KMS-11 (cell line): ENCODE measurements around the gene ZNF526.

Experiments
- H2AFZ ChIP-seq: fragments of 200-600 bp; sonication (generic); 2 replicates; pipeline ENCODE4 v1.6.1; 2016; ENCODE audit warnings: antibody characterized with exemption, mixed run types, low read depth
- H3K27ac ChIP-seq: fragments of 200-600 bp; sonication (generic); 2 replicates; pipeline ENCODE4 v1.6.1; 2016; ENCODE audit warnings: mild to moderate bottlenecking, mixed run types
- H3K27me3 ChIP-seq: fragments of 200-600 bp; sonication (generic); 2 replicates; pipeline ENCODE4 v1.6.1; 2017; ENCODE audit warnings: mild to moderate bottlenecking, low read depth, mixed run types, moderate library complexity; ENCODE audit not compliant: insufficient read depth
- H3K36me3 ChIP-seq: fragments of 200-600 bp; sonication (generic); 2 replicates; pipeline ENCODE4 v1.6.1; 2017; ENCODE audit warnings: mild to moderate bottlenecking, mixed run types; ENCODE audit not compliant: insufficient read depth
- H3K4me1 ChIP-seq: fragments of 200-600 bp; sonication (generic); 2 replicates; pipeline ENCODE4 v1.6.1; 2016; ENCODE audit warnings: mild to moderate bottlenecking, low read depth, mixed run types; ENCODE audit not compliant: poor library complexity, severe bottlenecking
- H3K4me2 ChIP-seq: fragments of 200-600 bp; sonication (generic); 2 replicates; pipeline ENCODE4 v1.7.0; 2016; ENCODE audit warnings: mild to moderate bottlenecking, mixed run types
- H3K4me3 ChIP-seq: fragments of 200-600 bp; sonication (generic); IDR thresholded peaks from 2 replicates; pipeline ENCODE4 v1.6.1; 2017; ENCODE audit warnings: low read depth, low read length, mixed read lengths; ENCODE audit not compliant: insufficient read depth
- H3K79me2 ChIP-seq: fragments of 200-600 bp; sonication (generic); 2 replicates; pipeline ENCODE4 v1.6.1; 2016; ENCODE audit warnings: low read depth, mixed run types; ENCODE audit not compliant: insufficient read depth
- H3K9ac ChIP-seq: fragments of 200-600 bp; sonication (generic); 2 replicates; pipeline ENCODE4 v1.6.1; 2016; ENCODE audit warnings: mild to moderate bottlenecking, mixed run types
- H4K20me1 ChIP-seq: fragments of 200-600 bp; sonication (generic); 2 replicates; pipeline ENCODE4 v1.6.1; 2016; ENCODE audit warnings: mild to moderate bottlenecking, mixed run types; ENCODE audit not compliant: insufficient read depth
- CTCF ChIP-seq: fragments of 200-600 bp; sonication (generic); conservative IDR thresholded peaks from 2 replicates; pipeline ENCODE4 v1.6.1; 2017; ENCODE audit warnings: low read depth, mild to moderate bottlenecking, antibody characterized with exemption, low read length, moderate library complexity, mixed read lengths

The ZNF526 gene

GRCh38 chr19:42197375-42197817, 22.7 kb upstream of the ZNF526 start:
- no peak for TF ChIP-seq CTCF
- Histone ChIP-seq H3K4me2 (no peak overlapping the region), H4K20me1 (no peaks in the 10 kb centered on the region), H3K27ac (no peak overlapping the region), H3K79me2 (no peaks in the 10 kb centered on the region), H2AFZ (no peak overlapping the region), H3K36me3 (peaks cover 5% of the 10 kb centered on the region; the same call in 1 of the 2 replicates), H3K4me1 (peaks cover 21% of the 10 kb centered on the region), H3K27me3 (peaks cover 6% of the 10 kb centered on the region; the same call in 1 of the 2 replicates), H3K4me3 (no peak overlapping the region), H3K9ac (no peak overlapping the region)

- H3K36me3 ChIP-seq: peaks cover 5% of the 10 kb centered on the region; the same call in 1 of the 2 replicates
- H3K9ac ChIP-seq: no peak overlapping the region
- no peaks in the 10 kb centered on the region; the same call in 1 of the 2 replicates for H3K27me3 ChIP-seq
- H3K27ac ChIP-seq: no peak overlapping the region
- H3K4me1 ChIP-seq: peaks cover 24% of the 10 kb centered on the region
- no peak overlapping the region for H2AFZ ChIP-seq
- no peak overlapping the region for H3K4me3 ChIP-seq
- H3K4me2 ChIP-seq: no peak overlapping the region
- no peaks in the 10 kb centered on the region for H4K20me1 ChIP-seq
- no peak for TF ChIP-seq CTCF
- H3K79me2 ChIP-seq: no peaks in the 10 kb centered on the region
These were observed 21.3 kb upstream of the ZNF526 start for GRCh38 chr19:42198676-42199439.

GRCh38 chr19:42199440-42200115, 20.5 kb upstream of the ZNF526 start:
- H3K79me2 ChIP-seq: no peaks in the 10 kb centered on the region
- H3K4me3 ChIP-seq: no peak overlapping the region
- no peak overlapping the region for H2AFZ ChIP-seq
- H3K4me2 ChIP-seq: no peak overlapping the region
- H4K20me1 ChIP-seq: no peaks in the 10 kb centered on the region
- peaks cover 5% of the 10 kb centered on the region; the same call in 1 of the 2 replicates for H3K36me3 ChIP-seq
- TF ChIP-seq CTCF: no peak
- H3K9ac ChIP-seq: no peak overlapping the region
- peaks cover 24% of the 10 kb centered on the region for H3K4me1 ChIP-seq
- H3K27me3 ChIP-seq: no peaks in the 10 kb centered on the region
- no peak overlapping the region for H3K27ac ChIP-seq

- Histone ChIP-seq H3K27me3 (no peaks in the 10 kb centered on the region), H3K4me2 (no peak overlapping the region), H3K79me2 (no peaks in the 10 kb centered on the region), H2AFZ (no peak overlapping the region), H3K9ac (no peak overlapping the region), H3K4me3 (no peak overlapping the region), H3K4me1 (peaks cover 24% of the 10 kb centered on the region), H4K20me1 (no peaks in the 10 kb centered on the region), H3K36me3 (peaks cover 5% of the 10 kb centered on the region; the same call in 1 of the 2 replicates), H3K27ac (no peak overlapping the region)
- TF ChIP-seq CTCF: no peak
These were observed 19.9 kb upstream of the ZNF526 start for GRCh38 chr19:42200116-42200715.
